Measurements from ENCODE around the gene RAD51. TPM values are rescaled to one million over a fixed set of nuclear protein-coding genes. Genes with fewer than 3 reads are reported as not detected.

The RAD51 gene
- total RNA-seq, 3 donors from 2014 or later, result 2.9 to 13.1 (median 8.3) TPM

GRCh38 chr15:40749151-40749630 is 54.2 kb downstream of the RAD51 start:
- peaks cover 19% of the 10 kb centered on the region for H3K4me1 ChIP-seq (ENCODE audit: low read depth)
- no peaks in the 10 kb centered on the region for H3K9me3 ChIP-seq
- intact Hi-C loops (cut with DNase I, micrococcal nuclease), result no loop called here
- ATAC-seq (no peak), DNase-seq (no peak)
- H3K4me3 ChIP-seq, result no peak overlapping the region
- no peak for TF ChIP-seq CTCF (IDR thresholded peaks at IDR 0.05)
- H3K36me3 ChIP-seq (ENCODE audit: low read depth), result no peaks in the 10 kb centered on the region

- Histone ChIP-seq H3K4me1 (ENCODE audit: low read depth) (peaks cover 19% of the 10 kb centered on the region), H3K4me3 (no peak overlapping the region), H3K36me3 (ENCODE audit: low read depth) (no peaks in the 10 kb centered on the region), H3K9me3 (no peaks in the 10 kb centered on the region)
- TF ChIP-seq CTCF (IDR thresholded peaks at IDR 0.05), result no peak
- intact Hi-C loops (cut with DNase I, micrococcal nuclease), result loop anchor here in 1 of 2 donors (1.0 kb wide), 1 partner anchor 25 kb away; no protein-coding TSS in a partner anchor
- ATAC-seq (no peak), DNase-seq (no peak)
These were observed 55.9 kb downstream of the RAD51 start for GRCh38 chr15:40750885-40751284.

GRCh38 chr15:40751745-40752144 is 56.8 kb downstream of the RAD51 start:
- H3K9me3 ChIP-seq, result no peaks in the 10 kb centered on the region
- no peak overlapping the region for H3K4me3 ChIP-seq
- DNase-seq (no peak), ATAC-seq (no peak)
- peaks cover 19% of the 10 kb centered on the region for H3K4me1 ChIP-seq (ENCODE audit: low read depth)
- intact Hi-C loops (cut with DNase I, micrococcal nuclease), result loop anchor here in 1 of 2 donors (1.0 kb wide), 1 partner anchor 25 kb away; no protein-coding TSS in a partner anchor
- no peaks in the 10 kb centered on the region for H3K36me3 ChIP-seq (ENCODE audit: low read depth)
- no peak for TF ChIP-seq CTCF (IDR thresholded peaks at IDR 0.05)

- H3K9me3 ChIP-seq, result no peaks in the 10 kb centered on the region
- peak overlapping the region; percentile 78 for H3K4me3 ChIP-seq
- DNase-seq, result peak; percentile 53 to 72 (median 71)
- peaks cover 12% of the 10 kb centered on the region for H3K4me1 ChIP-seq (ENCODE audit: low read depth)
- TF ChIP-seq CTCF (IDR thresholded peaks at IDR 0.05), result no peak
- ATAC-seq, result peak; percentile 61
- no peaks in the 10 kb centered on the region for H3K36me3 ChIP-seq (ENCODE audit: low read depth)
- intact Hi-C loops (cut with DNase I, micrococcal nuclease), result no loop called here
These were observed 59.6 kb downstream of the RAD51 start for GRCh38 chr15:40754574-40754882.

GRCh38 chr15:40754883-40755811 is 60.2 kb downstream of the RAD51 start, which contains the start of gene RMDN3:
TSS of gene RMDN3 (minus strand) at chr15:40755254. CDS start at chr15:40754783, 471 bp downstream.
- H3K9me3 ChIP-seq, result no peaks in the 10 kb centered on the region
- H3K4me3 ChIP-seq, result peak within 1 kb of the TSS; percentile 78
- intact Hi-C loops (cut with DNase I, micrococcal nuclease), result no loop called here
- ATAC-seq, result peak; percentile 99
- peak; percentile 93 to 97 (median 95) for DNase-seq
- TF ChIP-seq CTCF (IDR thresholded peaks at IDR 0.05), result no peak
- H3K36me3 ChIP-seq (ENCODE audit: low read depth), result no peaks in the 10 kb centered on the region
- peaks cover 12% of the 10 kb centered on the region for H3K4me1 ChIP-seq (ENCODE audit: low read depth)

Data from mucosa of descending colon (tissue), 3 donors.